Globus pallidus (tissue), 1 donor: ENCODE results near the gene KRT81.

ENCODE experiments used
- DNase-seq: peaks from one replicate; pipeline ENCODE4 v3.0.0-alpha.2; 2015; ENCODE audit warnings: low spot score

The KRT81 gene

GRCh38 chr12:52291267-52291935 lies at the start of gene KRT81:
Gene KRT81, minus strand, starts transcription at chr12:52291534. Its CDS starts 69 bp downstream, at chr12:52291465.
- no peak for DNase-seq

- no peak for DNase-seq
Measured at GRCh38 chr12:52338241-52338960, 47.1 kb upstream of the KRT81 start.

- no peak for DNase-seq
Measured at GRCh38 chr12:52337054-52337453, 45.7 kb upstream of the KRT81 start.

GRCh38 chr12:52336641-52337040 lies 45.3 kb upstream of the KRT81 start:
- DNase-seq = no peak

GRCh38 chr12:52335598-52336262 lies 44.4 kb upstream of the KRT81 start:
- DNase-seq = no peak

- no peak for DNase-seq
Measured at GRCh38 chr12:52334185-52334584, 42.9 kb upstream of the KRT81 start.

- DNase-seq = no peak
Measured at GRCh38 chr12:52333321-52333720, 42.0 kb upstream of the KRT81 start.

- DNase-seq = no peak
Measured at GRCh38 chr12:52332381-52332780, 41.0 kb upstream of the KRT81 start.

GRCh38 chr12:52331833-52332232 lies 40.5 kb upstream of the KRT81 start:
- DNase-seq = no peak

GRCh38 chr12:52331039-52331438 lies 39.7 kb upstream of the KRT81 start:
- no peak for DNase-seq

- no peak for DNase-seq
Measured at GRCh38 chr12:52327830-52328500, 36.6 kb upstream of the KRT81 start.

- peak; percentile 85 for DNase-seq
Measured at GRCh38 chr12:52327052-52327829, 35.9 kb upstream of the KRT81 start.

- no peak for DNase-seq
Measured at GRCh38 chr12:52324153-52324444, 32.8 kb upstream of the KRT81 start.

GRCh38 chr12:52323416-52324152 lies 32.2 kb upstream of the KRT81 start:
- DNase-seq = no peak

GRCh38 chr12:52323001-52323400 lies 31.7 kb upstream of the KRT81 start:
- no peak for DNase-seq

GRCh38 chr12:52322069-52322468 lies 30.7 kb upstream of the KRT81 start:
- DNase-seq = no peak

GRCh38 chr12:52321418-52321817 lies 30.1 kb upstream of the KRT81 start:
- DNase-seq = peak; percentile 72

GRCh38 chr12:52320784-52321400 lies 29.6 kb upstream of the KRT81 start, which contains the start of gene KRT83:
Gene KRT83, minus strand, starts transcription at chr12:52321398. Its CDS starts 63 bp downstream, at chr12:52321335.
- DNase-seq = no peak

GRCh38 chr12:52319097-52319496 lies 27.8 kb upstream of the KRT81 start:
- no peak for DNase-seq

GRCh38 chr12:52318241-52318990 lies 27.1 kb upstream of the KRT81 start:
- no peak for DNase-seq
